ENCODE results near the gene MUSK.

DNA sequence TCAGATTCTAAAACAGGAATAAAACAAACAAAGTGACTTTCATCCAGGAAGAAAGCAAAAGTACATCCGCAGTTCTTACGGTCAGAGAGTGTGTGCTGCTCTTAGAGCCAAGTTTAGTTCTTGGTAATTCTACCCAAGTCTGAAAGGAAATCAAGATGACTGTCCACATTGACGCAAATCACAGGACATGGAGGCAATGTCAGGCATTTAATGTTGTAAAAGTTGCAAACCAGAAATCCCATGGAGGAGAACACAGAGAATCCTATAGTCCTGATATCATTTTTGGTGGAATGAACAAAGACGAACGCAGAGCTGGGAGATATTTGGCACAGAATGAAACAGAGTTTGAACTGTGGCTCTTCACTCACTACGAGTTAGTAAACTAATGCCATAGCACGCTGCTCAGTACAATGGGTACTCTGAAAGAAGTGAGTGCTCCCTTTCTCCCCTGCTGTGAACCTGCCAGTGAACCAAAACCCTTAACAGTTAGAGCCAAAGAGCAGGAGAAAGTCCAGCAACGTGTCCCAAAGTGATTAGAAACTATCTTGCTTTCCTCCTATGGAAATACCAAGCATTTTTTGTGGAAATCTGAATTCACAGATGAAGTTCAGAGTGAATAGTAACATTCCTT, 74.3 kb downstream of the MUSK start:
- TF ChIP-seq, protein P1, sequence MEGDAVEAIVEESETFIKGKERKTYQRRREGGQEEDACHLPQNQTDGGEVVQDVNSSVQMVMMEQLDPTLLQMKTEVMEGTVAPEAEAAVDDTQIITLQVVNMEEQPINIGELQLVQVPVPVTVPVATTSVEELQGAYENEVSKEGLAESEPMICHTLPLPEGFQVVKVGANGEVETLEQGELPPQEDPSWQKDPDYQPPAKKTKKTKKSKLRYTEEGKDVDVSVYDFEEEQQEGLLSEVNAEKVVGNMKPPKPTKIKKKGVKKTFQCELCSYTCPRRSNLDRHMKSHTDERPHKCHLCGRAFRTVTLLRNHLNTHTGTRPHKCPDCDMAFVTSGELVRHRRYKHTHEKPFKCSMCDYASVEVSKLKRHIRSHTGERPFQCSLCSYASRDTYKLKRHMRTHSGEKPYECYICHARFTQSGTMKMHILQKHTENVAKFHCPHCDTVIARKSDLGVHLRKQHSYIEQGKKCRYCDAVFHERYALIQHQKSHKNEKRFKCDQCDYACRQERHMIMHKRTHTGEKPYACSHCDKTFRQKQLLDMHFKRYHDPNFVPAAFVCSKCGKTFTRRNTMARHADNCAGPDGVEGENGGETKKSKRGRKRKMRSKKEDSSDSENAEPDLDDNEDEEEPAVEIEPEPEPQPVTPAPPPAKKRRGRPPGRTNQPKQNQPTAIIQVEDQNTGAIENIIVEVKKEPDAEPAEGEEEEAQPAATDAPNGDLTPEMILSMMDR (conservative IDR thresholded peaks at IDR 0.05): no peak
- TF ChIP-seq ZFX (IDR thresholded peaks at IDR 0.05): no peak

All from C4-2B (cell line).